WTC11 (cell line): Measurements from ENCODE around the gene ECHS1. TPM values are rescaled to one million over a fixed set of nuclear protein-coding genes. Genes with fewer than 3 reads are reported as not detected.

Experiments
- ATAC-seq: fragments of 200-7000 bp; cut with Tn5 transposase; 2 replicates; pipeline ENCODE4 v1.10.0; 2021; ENCODE audit warnings: mild to moderate bottlenecking, moderate library complexity
- CTCF ChIA-PET: fragments of 300-600 bp; sonication (Branson Sonifier 250); formaldehyde crosslinking; loops from one replicate; lab custom pipeline; 2021; ENCODE audit warnings: antibody characterized with exemption; lab: Charles Lee
- POLR2A ChIA-PET: fragments of 350-600 bp; sonication (Branson Sonifier 250); formaldehyde crosslinking; loops from one replicate; lab custom pipeline; 2021; ENCODE audit warnings: antibody characterized with exemption; lab: Charles Lee
- DNase-seq: peaks from one replicate; pipeline ENCODE4 v3.0.0; 2021; ENCODE audit warnings: low spot score
- H3K27ac Mint-ChIP-seq: 2 replicates; pipeline ENCODE4 v1.8.0; 2021; ENCODE audit warnings: mixed read lengths
- H3K27me3 Mint-ChIP-seq: 2 replicates; pipeline ENCODE4 v1.8.0; 2021; ENCODE audit warnings: low read depth, mild to moderate bottlenecking, moderate library complexity, mixed read lengths
- H3K36me3 Mint-ChIP-seq: 2 replicates; pipeline ENCODE4 v1.8.0; 2021; ENCODE audit warnings: mixed read lengths
- H3K4me1 Mint-ChIP-seq: 2 replicates; pipeline ENCODE4 v1.8.0; 2022; ENCODE audit warnings: mixed read lengths
- H3K4me3 Mint-ChIP-seq: 2 replicates; pipeline ENCODE4 v1.8.0; 2021; ENCODE audit warnings: mild to moderate bottlenecking, moderate library complexity, mixed read lengths
- H3K9me3 Mint-ChIP-seq: 2 replicates; pipeline ENCODE4 v1.8.0; 2021; ENCODE audit warnings: mixed read lengths
- JAZF1 ChIP-seq: fragments of 250-450 bp; sonication (Bioruptor Pico); IDR thresholded peaks from 2 replicates; pipeline ENCODE4 v1.9.0; 2021; ENCODE audit warnings: moderate library complexity, mild to moderate bottlenecking, inconsistent platforms
- RELA ChIP-seq: sonication (generic); formaldehyde crosslinking; IDR thresholded peaks from 2 replicates; pipeline ENCODE4 v1.8.1; 2022; ENCODE audit warnings: missing genetic modification reagents, mild to moderate bottlenecking, borderline replicate concordance
- ZNF138 ChIP-seq: sonication (generic); formaldehyde crosslinking; conservative IDR thresholded peaks from 2 replicates; pipeline ENCODE4 v1.8.1; 2022; ENCODE audit warnings: mild to moderate bottlenecking, moderate library complexity, missing genetic modification reagents
- total RNA-seq: library from RNA; stranded (reverse); gene quantifications from 3 replicates; pipeline ENCODE4 v1.2.3, GENCODE V29; 2021
- TF ChIP-seq, protein P1 (sequence below): fragments of 250-450 bp; sonication (Bioruptor Pico); IDR thresholded peaks from 2 replicates; pipeline ENCODE4 v1.9.0; 2021; ENCODE audit warnings: mild to moderate bottlenecking
- TF ChIP-seq, protein P2 (sequence below): sonication (generic); formaldehyde crosslinking; IDR thresholded peaks from 2 replicates; pipeline ENCODE4 v1.8.1; 2023; ENCODE audit warnings: mild to moderate bottlenecking, missing genetic modification reagents
- TF ChIP-seq, protein P3 (sequence below): sonication (generic); formaldehyde crosslinking; IDR thresholded peaks from 2 replicates; pipeline ENCODE4 v1.8.0; 2023; ENCODE audit warnings: missing genetic modification reagents, mild to moderate bottlenecking, borderline replicate concordance
- TF ChIP-seq, protein P4 (sequence below): sonication (generic); formaldehyde crosslinking; IDR thresholded peaks from 2 replicates; pipeline ENCODE4 v1.8.1; 2023; ENCODE audit warnings: mild to moderate bottlenecking, missing genetic modification reagents
- TF ChIP-seq, protein P5 (sequence below): sonication (generic); formaldehyde crosslinking; conservative IDR thresholded peaks from 2 replicates; pipeline ENCODE4 v1.8.1; 2022; ENCODE audit warnings: mild to moderate bottlenecking, missing genetic modification reagents
- TF ChIP-seq, protein P6 (sequence below): sonication (generic); formaldehyde crosslinking; IDR thresholded peaks from 2 replicates; pipeline ENCODE4 v1.8.1; 2022; ENCODE audit warnings: mild to moderate bottlenecking, missing genetic modification reagents, moderate library complexity, borderline replicate concordance

The ECHS1 gene
- total RNA-seq, 1 experiment from 2014 or later = 84.1 TPM

DNA sequence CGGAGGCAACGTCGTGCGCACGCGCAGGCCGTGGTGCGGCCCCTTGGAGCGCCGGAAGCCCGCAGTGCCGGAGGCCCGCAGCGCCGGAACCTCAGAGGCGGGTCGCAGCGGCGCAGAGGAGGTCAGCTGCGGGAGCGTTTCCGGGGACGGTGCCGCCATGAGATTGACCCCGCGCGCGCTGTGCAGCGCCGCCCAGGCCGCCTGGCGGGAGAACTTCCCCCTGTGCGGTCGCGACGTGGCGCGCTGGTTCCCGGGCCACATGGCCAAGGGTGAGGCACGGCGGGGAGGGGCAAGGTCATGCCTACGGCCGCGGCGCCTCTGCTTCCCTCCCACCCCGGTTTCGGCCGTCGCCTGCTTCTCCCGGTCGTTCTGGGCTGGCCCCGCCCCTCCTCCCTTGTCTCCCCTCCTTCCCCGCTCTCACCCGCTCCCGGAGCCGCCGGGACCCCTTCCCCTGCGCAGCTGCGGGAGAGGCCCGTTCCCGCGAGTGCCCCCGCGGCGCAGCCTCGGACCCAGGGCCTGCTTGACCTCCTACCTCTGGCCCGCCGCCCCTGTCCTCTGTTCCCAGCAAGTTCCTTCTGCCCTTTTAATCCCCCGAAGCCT, 21.0 kb upstream of the ECHS1 start, which contains the start of gene MTG1 (continued):
- TF ChIP-seq, protein P1, sequence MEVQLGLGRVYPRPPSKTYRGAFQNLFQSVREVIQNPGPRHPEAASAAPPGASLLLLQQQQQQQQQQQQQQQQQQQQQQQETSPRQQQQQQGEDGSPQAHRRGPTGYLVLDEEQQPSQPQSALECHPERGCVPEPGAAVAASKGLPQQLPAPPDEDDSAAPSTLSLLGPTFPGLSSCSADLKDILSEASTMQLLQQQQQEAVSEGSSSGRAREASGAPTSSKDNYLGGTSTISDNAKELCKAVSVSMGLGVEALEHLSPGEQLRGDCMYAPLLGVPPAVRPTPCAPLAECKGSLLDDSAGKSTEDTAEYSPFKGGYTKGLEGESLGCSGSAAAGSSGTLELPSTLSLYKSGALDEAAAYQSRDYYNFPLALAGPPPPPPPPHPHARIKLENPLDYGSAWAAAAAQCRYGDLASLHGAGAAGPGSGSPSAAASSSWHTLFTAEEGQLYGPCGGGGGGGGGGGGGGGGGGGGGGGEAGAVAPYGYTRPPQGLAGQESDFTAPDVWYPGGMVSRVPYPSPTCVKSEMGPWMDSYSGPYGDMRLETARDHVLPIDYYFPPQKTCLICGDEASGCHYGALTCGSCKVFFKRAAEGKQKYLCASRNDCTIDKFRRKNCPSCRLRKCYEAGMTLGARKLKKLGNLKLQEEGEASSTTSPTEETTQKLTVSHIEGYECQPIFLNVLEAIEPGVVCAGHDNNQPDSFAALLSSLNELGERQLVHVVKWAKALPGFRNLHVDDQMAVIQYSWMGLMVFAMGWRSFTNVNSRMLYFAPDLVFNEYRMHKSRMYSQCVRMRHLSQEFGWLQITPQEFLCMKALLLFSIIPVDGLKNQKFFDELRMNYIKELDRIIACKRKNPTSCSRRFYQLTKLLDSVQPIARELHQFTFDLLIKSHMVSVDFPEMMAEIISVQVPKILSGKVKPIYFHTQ = no peak

DNA sequence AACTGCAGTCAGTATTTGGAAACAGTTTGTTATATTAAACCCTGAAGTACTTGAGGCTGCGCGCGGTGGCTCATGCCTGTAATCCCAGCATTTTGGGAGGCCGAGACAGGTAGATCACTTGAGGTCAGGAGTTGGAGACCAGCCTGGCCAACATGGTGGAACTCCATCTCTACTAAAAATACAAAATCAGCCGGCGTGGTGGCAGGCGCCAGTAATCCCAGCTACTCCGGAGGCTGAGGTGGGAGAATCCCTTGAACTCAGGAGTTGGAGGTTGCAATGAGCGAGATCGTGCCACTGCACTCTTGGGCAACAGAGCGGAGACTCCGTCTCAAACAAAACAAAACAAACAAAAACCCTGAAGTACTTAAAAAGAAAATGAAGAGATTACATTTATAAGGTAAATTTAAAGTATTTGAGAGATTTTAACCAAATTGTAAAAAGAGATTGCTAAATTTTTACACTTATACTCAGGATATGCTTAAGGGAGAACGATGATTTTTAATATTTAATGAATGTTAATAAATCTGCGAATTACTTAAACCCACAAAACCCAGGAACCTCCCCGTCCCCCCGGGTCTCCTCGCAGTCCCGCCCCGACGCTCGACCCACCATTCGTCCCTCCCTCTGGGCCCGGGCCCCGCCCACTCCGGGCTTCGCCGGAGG, 20.4 kb upstream of the ECHS1 start:
- ChIA-PET POLR2A (no interaction called here), CTCF (interaction anchor here (1.7 kb wide), 1 partner anchor 65 kb away, joined by 11 read pairs; no protein-coding TSS in a partner anchor)
- peak overlapping the region; percentile 95 for H3K27ac Mint-ChIP-seq

More for the DNA sequence above, 20.4 kb upstream of the ECHS1 start:
- no peaks in the 10 kb centered on the region for H3K9me3 Mint-ChIP-seq
- H3K4me3 Mint-ChIP-seq = peak overlapping the region; percentile 96
- no peak for DNase-seq
- TF ChIP-seq ZNF138 = no peak
- TF ChIP-seq, protein P2, sequence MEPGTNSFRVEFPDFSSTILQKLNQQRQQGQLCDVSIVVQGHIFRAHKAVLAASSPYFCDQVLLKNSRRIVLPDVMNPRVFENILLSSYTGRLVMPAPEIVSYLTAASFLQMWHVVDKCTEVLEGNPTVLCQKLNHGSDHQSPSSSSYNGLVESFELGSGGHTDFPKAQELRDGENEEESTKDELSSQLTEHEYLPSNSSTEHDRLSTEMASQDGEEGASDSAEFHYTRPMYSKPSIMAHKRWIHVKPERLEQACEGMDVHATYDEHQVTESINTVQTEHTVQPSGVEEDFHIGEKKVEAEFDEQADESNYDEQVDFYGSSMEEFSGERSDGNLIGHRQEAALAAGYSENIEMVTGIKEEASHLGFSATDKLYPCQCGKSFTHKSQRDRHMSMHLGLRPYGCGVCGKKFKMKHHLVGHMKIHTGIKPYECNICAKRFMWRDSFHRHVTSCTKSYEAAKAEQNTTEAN (CRISPR knock-in tag) = no peak
- TF ChIP-seq JAZF1 (CRISPR knock-in tag) = no peak
- TF ChIP-seq RELA = no peak
- TF ChIP-seq, protein P3, sequence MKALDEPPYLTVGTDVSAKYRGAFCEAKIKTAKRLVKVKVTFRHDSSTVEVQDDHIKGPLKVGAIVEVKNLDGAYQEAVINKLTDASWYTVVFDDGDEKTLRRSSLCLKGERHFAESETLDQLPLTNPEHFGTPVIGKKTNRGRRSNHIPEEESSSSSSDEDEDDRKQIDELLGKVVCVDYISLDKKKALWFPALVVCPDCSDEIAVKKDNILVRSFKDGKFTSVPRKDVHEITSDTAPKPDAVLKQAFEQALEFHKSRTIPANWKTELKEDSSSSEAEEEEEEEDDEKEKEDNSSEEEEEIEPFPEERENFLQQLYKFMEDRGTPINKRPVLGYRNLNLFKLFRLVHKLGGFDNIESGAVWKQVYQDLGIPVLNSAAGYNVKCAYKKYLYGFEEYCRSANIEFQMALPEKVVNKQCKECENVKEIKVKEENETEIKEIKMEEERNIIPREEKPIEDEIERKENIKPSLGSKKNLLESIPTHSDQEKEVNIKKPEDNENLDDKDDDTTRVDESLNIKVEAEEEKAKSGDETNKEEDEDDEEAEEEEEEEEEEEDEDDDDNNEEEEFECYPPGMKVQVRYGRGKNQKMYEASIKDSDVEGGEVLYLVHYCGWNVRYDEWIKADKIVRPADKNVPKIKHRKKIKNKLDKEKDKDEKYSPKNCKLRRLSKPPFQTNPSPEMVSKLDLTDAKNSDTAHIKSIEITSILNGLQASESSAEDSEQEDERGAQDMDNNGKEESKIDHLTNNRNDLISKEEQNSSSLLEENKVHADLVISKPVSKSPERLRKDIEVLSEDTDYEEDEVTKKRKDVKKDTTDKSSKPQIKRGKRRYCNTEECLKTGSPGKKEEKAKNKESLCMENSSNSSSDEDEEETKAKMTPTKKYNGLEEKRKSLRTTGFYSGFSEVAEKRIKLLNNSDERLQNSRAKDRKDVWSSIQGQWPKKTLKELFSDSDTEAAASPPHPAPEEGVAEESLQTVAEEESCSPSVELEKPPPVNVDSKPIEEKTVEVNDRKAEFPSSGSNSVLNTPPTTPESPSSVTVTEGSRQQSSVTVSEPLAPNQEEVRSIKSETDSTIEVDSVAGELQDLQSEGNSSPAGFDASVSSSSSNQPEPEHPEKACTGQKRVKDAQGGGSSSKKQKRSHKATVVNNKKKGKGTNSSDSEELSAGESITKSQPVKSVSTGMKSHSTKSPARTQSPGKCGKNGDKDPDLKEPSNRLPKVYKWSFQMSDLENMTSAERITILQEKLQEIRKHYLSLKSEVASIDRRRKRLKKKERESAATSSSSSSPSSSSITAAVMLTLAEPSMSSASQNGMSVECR (CRISPR knock-in tag) = no peak
- TF ChIP-seq, protein P4, sequence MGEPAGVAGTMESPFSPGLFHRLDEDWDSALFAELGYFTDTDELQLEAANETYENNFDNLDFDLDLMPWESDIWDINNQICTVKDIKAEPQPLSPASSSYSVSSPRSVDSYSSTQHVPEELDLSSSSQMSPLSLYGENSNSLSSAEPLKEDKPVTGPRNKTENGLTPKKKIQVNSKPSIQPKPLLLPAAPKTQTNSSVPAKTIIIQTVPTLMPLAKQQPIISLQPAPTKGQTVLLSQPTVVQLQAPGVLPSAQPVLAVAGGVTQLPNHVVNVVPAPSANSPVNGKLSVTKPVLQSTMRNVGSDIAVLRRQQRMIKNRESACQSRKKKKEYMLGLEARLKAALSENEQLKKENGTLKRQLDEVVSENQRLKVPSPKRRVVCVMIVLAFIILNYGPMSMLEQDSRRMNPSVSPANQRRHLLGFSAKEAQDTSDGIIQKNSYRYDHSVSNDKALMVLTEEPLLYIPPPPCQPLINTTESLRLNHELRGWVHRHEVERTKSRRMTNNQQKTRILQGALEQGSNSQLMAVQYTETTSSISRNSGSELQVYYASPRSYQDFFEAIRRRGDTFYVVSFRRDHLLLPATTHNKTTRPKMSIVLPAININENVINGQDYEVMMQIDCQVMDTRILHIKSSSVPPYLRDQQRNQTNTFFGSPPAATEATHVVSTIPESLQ (CRISPR knock-in tag) = no peak
- TF ChIP-seq, protein P5, sequence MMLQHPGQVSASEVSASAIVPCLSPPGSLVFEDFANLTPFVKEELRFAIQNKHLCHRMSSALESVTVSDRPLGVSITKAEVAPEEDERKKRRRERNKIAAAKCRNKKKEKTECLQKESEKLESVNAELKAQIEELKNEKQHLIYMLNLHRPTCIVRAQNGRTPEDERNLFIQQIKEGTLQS (CRISPR knock-in tag) = no peak
- TF ChIP-seq, protein P6, sequence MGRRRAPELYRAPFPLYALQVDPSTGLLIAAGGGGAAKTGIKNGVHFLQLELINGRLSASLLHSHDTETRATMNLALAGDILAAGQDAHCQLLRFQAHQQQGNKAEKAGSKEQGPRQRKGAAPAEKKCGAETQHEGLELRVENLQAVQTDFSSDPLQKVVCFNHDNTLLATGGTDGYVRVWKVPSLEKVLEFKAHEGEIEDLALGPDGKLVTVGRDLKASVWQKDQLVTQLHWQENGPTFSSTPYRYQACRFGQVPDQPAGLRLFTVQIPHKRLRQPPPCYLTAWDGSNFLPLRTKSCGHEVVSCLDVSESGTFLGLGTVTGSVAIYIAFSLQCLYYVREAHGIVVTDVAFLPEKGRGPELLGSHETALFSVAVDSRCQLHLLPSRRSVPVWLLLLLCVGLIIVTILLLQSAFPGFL (CRISPR knock-in tag) = no peak
- TF ChIP-seq, all 79 proteins: peak for 0
- H3K27me3 Mint-ChIP-seq = no peaks in the 10 kb centered on the region; the same call in 1 of the 2 replicates
- H3K4me1 Mint-ChIP-seq = peaks cover 11% of the 10 kb centered on the region
- H3K36me3 Mint-ChIP-seq = peaks cover 24% of the 10 kb centered on the region
- ATAC-seq = no peak
